Right atrium auricular region (tissue), 2 donors: ENCODE measurements around the gene CSF1R. TPM values are rescaled to one million over a fixed set of nuclear protein-coding genes. Genes with fewer than 3 reads are reported as not detected.

Source experiments
- DNase-seq: peaks from one replicate; pipeline ENCODE4 v3.0.0-alpha.2; 2019; ENCODE audit warnings: low spot score
- H3K27ac ChIP-seq, 2 donors: fragments of 200-600 bp; sonication (generic); 1 replicate in 1 of 2; 2 replicates in 1 of 2; pipeline ENCODE4 v1.5.1; 2016 to 2019
- H3K27me3 ChIP-seq, 2 donors: fragments of 200-600 bp; sonication (generic); one replicate each; pipeline versions ENCODE4 v1.5.1 to v1.6.0; 2017 to 2019
- H3K36me3 ChIP-seq: fragments of 200-600 bp; sonication (generic); one replicate; pipeline ENCODE4 v1.5.1; 2016
- H3K4me1 ChIP-seq, 2 donors: fragments of 200-600 bp; sonication (generic); one replicate each; pipeline versions ENCODE4 v1.5.1 to v1.6.0; 2017 to 2019
- H3K4me3 ChIP-seq, 2 donors: fragments of 200-600 bp; sonication (generic); 1 replicate in 1 of 2; 2 replicates in 1 of 2; pipeline ENCODE4 v1.5.1; 2017 to 2019; ENCODE audit warnings: mild to moderate bottlenecking in 1 of 2, moderate library complexity in 1 of 2
- H3K9me3 ChIP-seq, 2 donors: fragments of 200-600 bp; sonication (generic); one replicate each; pipeline ENCODE4 v1.5.1; 2019
- total RNA-seq, 2 donors: library from RNA; depleted of rRNA; stranded (reverse); fragments of >200 nt; gene quantifications; one replicate each; pipeline ENCODE4 v1.1.0, GENCODE V29; 2016
- TF ChIP-seq, protein P1 (sequence below), 2 donors: fragments of 200-600 bp; sonication (generic); IDR thresholded peaks; one replicate each; pipeline ENCODE4 v1.5.1; 2019; ENCODE audit warnings: antibody characterized with exemption in 2 of 2

Gene CSF1R
- total RNA-seq, 2 donors from 2014 or later: 11.2 to 24.6 TPM

DNA sequence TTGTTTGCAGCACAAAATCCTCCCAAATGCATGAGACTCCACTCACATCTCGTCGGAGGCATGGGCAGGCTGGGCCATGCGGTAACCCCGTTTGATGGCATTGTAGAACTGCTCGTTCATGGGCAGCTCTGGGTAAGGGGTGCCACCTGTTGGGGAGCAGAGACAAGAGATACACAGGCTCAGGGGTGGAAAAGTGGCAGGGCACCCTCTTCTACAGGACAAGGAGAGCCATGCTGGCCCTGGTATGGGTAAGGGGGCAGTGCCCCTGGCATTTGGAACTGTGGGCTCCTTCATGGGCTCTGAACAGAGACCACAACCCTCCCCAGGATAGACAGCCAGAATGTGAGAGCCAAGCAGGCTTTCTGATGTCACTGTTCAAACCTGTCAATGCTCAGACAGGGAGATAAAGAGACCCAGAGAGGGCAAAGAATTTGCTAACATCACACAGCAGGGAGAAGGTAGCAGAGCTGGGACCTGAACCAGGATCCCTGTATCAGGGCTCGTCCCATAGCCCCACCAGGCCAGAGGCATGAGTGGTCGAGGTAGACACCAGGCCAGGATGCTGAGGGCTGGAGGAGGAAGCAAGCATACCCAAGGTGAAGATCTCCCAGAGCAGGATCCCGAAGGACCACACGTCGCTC, 33.2 kb upstream of the CSF1R start:
- TF ChIP-seq, protein P1, sequence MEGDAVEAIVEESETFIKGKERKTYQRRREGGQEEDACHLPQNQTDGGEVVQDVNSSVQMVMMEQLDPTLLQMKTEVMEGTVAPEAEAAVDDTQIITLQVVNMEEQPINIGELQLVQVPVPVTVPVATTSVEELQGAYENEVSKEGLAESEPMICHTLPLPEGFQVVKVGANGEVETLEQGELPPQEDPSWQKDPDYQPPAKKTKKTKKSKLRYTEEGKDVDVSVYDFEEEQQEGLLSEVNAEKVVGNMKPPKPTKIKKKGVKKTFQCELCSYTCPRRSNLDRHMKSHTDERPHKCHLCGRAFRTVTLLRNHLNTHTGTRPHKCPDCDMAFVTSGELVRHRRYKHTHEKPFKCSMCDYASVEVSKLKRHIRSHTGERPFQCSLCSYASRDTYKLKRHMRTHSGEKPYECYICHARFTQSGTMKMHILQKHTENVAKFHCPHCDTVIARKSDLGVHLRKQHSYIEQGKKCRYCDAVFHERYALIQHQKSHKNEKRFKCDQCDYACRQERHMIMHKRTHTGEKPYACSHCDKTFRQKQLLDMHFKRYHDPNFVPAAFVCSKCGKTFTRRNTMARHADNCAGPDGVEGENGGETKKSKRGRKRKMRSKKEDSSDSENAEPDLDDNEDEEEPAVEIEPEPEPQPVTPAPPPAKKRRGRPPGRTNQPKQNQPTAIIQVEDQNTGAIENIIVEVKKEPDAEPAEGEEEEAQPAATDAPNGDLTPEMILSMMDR (IDR thresholded peaks at IDR 0.05): no peak
- DNase-seq: no peak
- H3K27ac ChIP-seq: no peak overlapping the region
- no peak overlapping the region for H3K4me3 ChIP-seq
- no peaks in the 10 kb centered on the region for H3K9me3 ChIP-seq
- H3K36me3 ChIP-seq: peaks cover 78% of the 10 kb centered on the region
- no peaks in the 10 kb centered on the region for H3K27me3 ChIP-seq
- peaks cover 0 to 8% of the 10 kb centered on the region in 2 donors for H3K4me1 ChIP-seq

DNA sequence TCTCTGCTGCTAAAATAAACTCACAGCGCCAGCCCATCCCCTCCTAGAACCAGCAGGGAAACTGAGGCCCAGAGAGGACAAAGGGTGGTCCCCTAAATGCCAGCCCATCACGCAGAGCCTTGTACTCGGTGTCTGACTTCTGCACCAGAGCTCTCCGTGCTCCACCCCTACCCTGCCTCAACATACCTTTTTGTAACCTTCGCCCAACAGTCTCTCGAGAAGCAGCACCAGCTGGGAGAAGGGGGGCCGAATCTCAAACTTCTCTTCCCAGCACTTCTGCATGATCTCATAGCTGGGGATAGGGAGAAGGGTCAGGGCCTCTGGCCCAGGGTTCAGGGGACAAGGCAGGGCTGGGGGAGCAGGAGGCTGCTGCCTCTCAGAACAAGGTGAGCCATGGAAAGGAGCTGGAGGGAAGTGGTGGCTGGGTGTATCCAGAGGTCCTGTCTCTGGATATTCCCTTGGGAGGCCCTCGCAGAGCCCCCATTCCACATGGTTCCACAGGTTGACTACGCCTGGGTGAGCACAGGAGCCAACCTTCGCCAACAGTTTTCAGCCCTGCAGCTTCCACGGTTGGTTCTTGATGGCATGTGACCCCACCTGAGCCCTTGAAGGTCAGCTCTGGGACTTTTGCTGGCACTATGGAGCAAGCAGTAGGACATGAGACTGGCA, 32.3 kb upstream of the CSF1R start:
- TF ChIP-seq, protein P1 (IDR thresholded peaks at IDR 0.05): no peak
- Histone ChIP-seq H3K27me3 (no peaks in the 10 kb centered on the region), H3K27ac (no peak overlapping the region), H3K36me3 (peaks cover 69% of the 10 kb centered on the region), H3K4me3 (no peak overlapping the region), H3K4me1 (peaks cover 0 to 8% of the 10 kb centered on the region in 2 donors), H3K9me3 (no peaks in the 10 kb centered on the region)
- DNase-seq: no peak

DNA sequence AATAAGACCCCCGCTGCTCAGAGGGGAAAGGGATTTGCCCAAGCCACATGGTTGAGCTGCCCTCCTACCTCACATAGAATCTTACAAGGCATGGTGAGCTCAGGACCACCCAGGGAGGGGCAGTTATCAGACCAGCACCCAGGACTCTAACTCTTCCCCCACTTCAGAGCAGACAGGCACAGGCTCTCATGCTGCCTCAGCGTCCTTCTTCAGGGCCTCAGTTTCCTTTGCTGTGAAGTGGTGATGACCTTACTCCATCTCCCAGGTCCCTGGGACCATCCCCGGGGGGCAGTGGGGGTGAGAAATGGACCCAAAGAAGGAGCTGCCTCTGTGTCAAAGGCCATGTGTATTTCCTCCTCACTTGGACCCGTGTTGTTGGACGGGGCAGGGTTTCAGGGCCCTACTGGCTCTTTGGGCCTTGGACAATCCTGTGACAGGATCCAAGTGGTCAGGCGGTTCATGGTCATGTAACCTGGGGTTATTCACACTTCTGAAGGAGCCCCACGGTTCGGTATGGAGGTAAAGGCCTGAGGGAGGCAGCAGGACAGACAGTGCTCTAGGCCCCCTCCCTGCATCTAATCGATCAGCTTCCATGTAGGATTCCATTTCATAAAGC, 31.7 kb upstream of the CSF1R start:
- H3K9me3 ChIP-seq: no peaks in the 10 kb centered on the region
- TF ChIP-seq, protein P1 (IDR thresholded peaks at IDR 0.05): no peak
- DNase-seq: no peak
- H3K4me1 ChIP-seq: peaks cover 0 to 14% of the 10 kb centered on the region in 2 donors
- no peak overlapping the region for H3K27ac ChIP-seq
- peaks cover 63% of the 10 kb centered on the region for H3K36me3 ChIP-seq
- no peaks in the 10 kb centered on the region for H3K27me3 ChIP-seq
- H3K4me3 ChIP-seq: no peak overlapping the region

DNA sequence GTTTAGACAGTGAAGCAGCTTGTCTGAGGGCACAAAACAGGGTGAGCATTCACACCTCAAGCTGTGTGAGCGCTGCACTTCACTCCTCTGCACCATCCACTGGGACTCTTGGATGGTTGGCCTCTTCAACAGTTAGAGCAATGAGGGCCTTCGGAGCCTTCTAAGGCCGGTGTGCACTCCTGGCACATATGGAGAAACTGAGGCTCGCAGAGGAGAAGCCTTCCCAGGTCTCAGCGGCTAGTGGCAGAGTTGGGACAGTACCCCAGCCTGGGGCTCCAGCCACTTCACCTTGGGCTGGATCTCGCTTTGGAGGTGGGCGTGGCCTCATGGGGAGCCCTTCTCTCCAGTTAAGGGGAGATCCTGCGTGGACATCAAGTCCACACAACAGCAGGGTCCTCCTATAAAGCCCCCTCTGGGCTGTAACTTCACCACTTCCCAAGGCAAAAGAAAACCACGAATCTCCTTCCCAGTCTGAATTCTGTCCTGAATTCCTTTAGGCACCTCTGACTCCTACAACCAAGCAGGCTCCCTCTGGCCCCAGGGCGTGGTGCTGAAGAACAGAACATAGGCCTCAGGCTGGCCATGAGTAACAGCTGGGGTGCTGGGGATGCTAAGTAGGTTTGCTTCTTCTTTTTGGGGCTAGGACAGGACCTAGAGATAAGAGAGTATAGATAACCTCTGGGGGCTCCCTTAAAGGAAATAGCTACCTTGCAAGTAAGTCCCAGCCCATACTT, 30.5 kb upstream of the CSF1R start:
- Histone ChIP-seq H3K4me3 (no peak overlapping the region), H3K27me3 (no peaks in the 10 kb centered on the region), H3K27ac (no peak overlapping the region), H3K36me3 (peaks cover 52% of the 10 kb centered on the region), H3K4me1 (peaks cover 0 to 18% of the 10 kb centered on the region in 2 donors), H3K9me3 (no peaks in the 10 kb centered on the region)
- peak; percentile 56 for DNase-seq
- TF ChIP-seq, protein P1 (IDR thresholded peaks at IDR 0.05): no peak

DNA sequence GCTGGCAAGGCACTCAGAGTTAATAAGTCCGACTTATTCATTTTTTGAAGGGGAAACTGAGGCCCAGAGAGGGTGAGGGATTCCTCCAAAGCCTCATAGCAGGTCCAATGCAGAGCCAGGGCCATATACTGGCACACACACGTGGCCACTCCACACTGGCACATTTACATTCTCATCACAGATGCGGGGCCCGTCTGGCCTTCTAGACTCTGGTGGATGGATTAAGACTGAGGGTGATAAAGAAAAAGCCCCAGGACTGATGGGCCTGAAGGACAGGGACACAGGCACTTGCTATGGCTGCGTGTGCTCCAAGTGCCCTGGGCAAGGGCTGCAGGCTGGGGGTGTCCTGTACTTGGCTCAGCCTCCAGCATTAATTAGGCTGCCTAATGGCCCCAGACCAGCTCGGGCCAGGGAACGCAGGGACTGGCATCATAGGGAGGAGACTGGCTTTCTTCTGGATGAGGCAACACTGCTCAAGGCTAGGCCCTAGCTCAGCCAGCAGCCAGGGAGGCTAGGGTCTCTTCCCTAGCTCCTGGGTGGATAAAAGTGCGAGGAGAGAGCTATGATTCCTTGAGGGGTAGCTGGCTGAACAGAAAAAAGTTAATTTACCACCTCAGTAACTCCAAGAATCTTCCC, 28.5 kb upstream of the CSF1R start:
- Histone ChIP-seq H3K4me3 (no peak overlapping the region), H3K36me3 (peaks cover 32% of the 10 kb centered on the region), H3K27me3 (no peaks in the 10 kb centered on the region), H3K9me3 (no peaks in the 10 kb centered on the region), H3K4me1 (peaks cover 0 to 18% of the 10 kb centered on the region in 2 donors), H3K27ac (peak overlapping the region in 1 of 2 donors; percentile 35)
- TF ChIP-seq, protein P1 (IDR thresholded peaks at IDR 0.05): no peak
- peak; percentile 52 for DNase-seq
